Mammary epithelial cell (primary cell): ENCODE measurements around the gene STON2.

Experiments
- CTCF ChIP-seq, 2 donors: IDR thresholded peaks in 1 of 2; conservative IDR thresholded peaks in 1 of 2; 2 replicates each; pipeline ENCODE4 v1.5.1; 2011 to 2012; ENCODE audit warnings: inconsistent platforms in 2 of 2, low read length in 2 of 2, mild to moderate bottlenecking in 2 of 2, control low read depth in 1 of 2, low read depth in 1 of 2; ENCODE audit not compliant: insufficient read depth in 1 of 2; ENCODE audit errors: extremely low read depth in 1 of 2
- EZH2 ChIP-seq: IDR thresholded peaks from 2 replicates; pipeline ENCODE4 v1.6.1; 2012; ENCODE audit warnings: low read length, inconsistent platforms, borderline replicate concordance

GRCh38 chr14:81384900-81385299 is 15.2 kb downstream of the STON2 start:
- TF ChIP-seq CTCF (conservative IDR thresholded peaks at IDR 0.05 in 1 of 2, IDR thresholded peaks at IDR 0.05 in 1 of 2; ENCODE audit: extremely low read depth in 1 of 2, insufficient read depth in 1 of 2, low read depth in 1 of 2, low read length in 2 of 2) (no peak), EZH2 (no peak)
